22Rv1 (cell line): ENCODE data around the gene EXD2.

ENCODE experiments used
- CTCF ChIP-seq: fragments of 450-650 bp; IDR thresholded peaks from 2 replicates; pipeline ENCODE4 v1.5.1; 2017; ENCODE audit warnings: mild to moderate bottlenecking
- ZFX ChIP-seq: fragments of 450-650 bp; IDR thresholded peaks from 2 replicates; pipeline ENCODE4 v1.6.1; 2017; ENCODE audit warnings: antibody characterized with exemption, borderline replicate concordance

- TF ChIP-seq CTCF = no peak
- TF ChIP-seq ZFX = no peak
Measured at GRCh38 chr14:69152902-69153151, 38.5 kb upstream of the EXD2 start, which contains the start of gene DCAF5.
